ENCODE data around the gene OR6C76.

DNA sequence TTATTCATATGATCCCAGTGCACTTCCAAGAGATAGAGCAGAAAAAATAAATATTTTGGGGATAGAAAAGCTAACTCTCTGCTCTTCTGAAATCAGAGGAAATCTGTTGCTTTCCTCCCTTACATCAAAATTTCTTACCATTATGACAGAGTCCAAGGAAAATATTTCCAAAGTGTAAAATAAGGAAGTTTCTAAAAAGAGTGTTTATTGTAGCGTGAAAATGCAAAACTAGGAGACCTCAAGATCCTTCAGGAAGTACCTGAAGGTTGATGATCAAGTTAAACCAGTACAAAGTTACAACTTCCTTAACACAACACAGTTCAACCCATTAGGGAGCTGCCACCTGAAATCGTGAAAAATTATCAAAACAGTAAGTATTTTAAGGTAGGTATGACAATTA lies 17.7 kb downstream of the OR6C76 start, which contains the start of gene OR6C2:
- no peak for TF ChIP-seq CTCF (IDR thresholded peaks at IDR 0.05; ENCODE audit: low read length)
- TF ChIP-seq EZH2 (optimal IDR thresholded peaks at IDR 0.05; ENCODE audit: low read depth, low read length), result no peak
